Motor neuron (in vitro differentiated cells): ENCODE measurements around the gene NKX1-1. TPM values are rescaled to one million over a fixed set of nuclear protein-coding genes. Genes with fewer than 3 reads are reported as not detected.
"Not testable (repeated sequence)": the region's sequence is repeated elsewhere in the genome, so short reads cannot be mapped to it uniquely, and the experiment has no call there.

ENCODE experiments used
- ATAC-seq, 8 experiments: fragments of 200-7000 bp; cut with Tn5 transposase; replicated peaks in 6 of 8; 2 replicates each; pipeline ENCODE4 v1.8.0; 2021; ENCODE audit warnings: mild to moderate bottlenecking in 8 of 8, moderate library complexity in 8 of 8
- H3K27ac ChIP-seq, 2 donors: fragments of 250-450 bp; sonication (Bioruptor Pico); 2 replicates each; pipeline ENCODE4 v1.9.0; 2021; ENCODE audit warnings: antibody characterized with exemption in 2 of 2, mild to moderate bottlenecking in 2 of 2, moderate library complexity in 1 of 2
- H3K4me1 ChIP-seq, 2 donors: fragments of 250-450 bp; sonication (Bioruptor Pico); replicated peaks in 1 of 2; 2 replicates each; pipeline ENCODE4 v1.6.1; 2021; ENCODE audit warnings: antibody characterized with exemption in 2 of 2, mild to moderate bottlenecking in 2 of 2, moderate library complexity in 1 of 2
- H3K4me3 ChIP-seq, 5 donors: fragments of 250-450 bp; sonication (Bioruptor Pico); 2 replicates each; pipeline ENCODE4 v1.9.0; 2021; ENCODE audit warnings: antibody characterized with exemption in 5 of 5, mild to moderate bottlenecking in 5 of 5, moderate library complexity in 4 of 5
- WGBS, 10 experiments: fragments of 450-650 bp; shearing (Covaris generic); methylation state at CpG; one replicate each; pipeline ENCODE4 v1.0.0; 2022; 5-methylcytosine and 5-hydroxymethylcytosine counted together
- in situ Hi-C, 9 experiments: fragments of 400-800 bp; cut with MboI; loops; one replicate each; pipeline ENCODE4 v1.15.0; 2021; ENCODE audit warnings: low sequenced_read_pairs in 9 of 9, low pct_unique_long_range_greater_than_20kb in 2 of 9; ENCODE audit not compliant: unreplicated experiment in 9 of 9
- total RNA-seq, 8 experiments: library from RNA; unstranded; fragments of 300-600 nt; gene quantifications; 2 replicates each; pipeline versions ENCODE4 v1.2.3 to v1.2.4, GENCODE V29; 2022

Gene NKX1-1
- total RNA-seq, 8 experiments from 2014 or later = 0.11 to 0.47 TPM; not detected in 6

- H3K4me1 ChIP-seq = no peaks in the 10 kb centered on the region
- no peak overlapping the region for H3K4me3 ChIP-seq
- WGBS, 10 experiments = 0 to 90% (median 60%) methylated on average over 1 to 5 of the region's 21 CpGs; no CpG with 5 or more reads in 3 of the 10 experiments
- in situ Hi-C loops = no loop called here
- ATAC-seq = no peak
- H3K27ac ChIP-seq = no peak overlapping the region
Observed at GRCh38 chr4:1445716-1446445, 39.6 kb upstream of the NKX1-1 start.

GRCh38 chr4:1443688-1444172 is 37.5 kb upstream of the NKX1-1 start:
- H3K4me1 ChIP-seq, H3K27ac ChIP-seq, in situ Hi-C loops, H3K4me3 ChIP-seq, ATAC-seq: not testable (repeated sequence)
- 16 to 100% (median 74%) methylated on average over 1 to 4 of the region's 4 CpGs; no CpG with 5 or more reads in 6 of the 10 experiments for WGBS, 10 experiments

- H3K4me1 ChIP-seq = no peaks in the 10 kb centered on the region
- no peak overlapping the region for H3K4me3 ChIP-seq
- no peak for ATAC-seq
- in situ Hi-C loops = no loop called here
- 21 to 73% (median 53%) methylated on average over 2 to 5 of the region's 5 CpGs for WGBS, 10 experiments
- H3K27ac ChIP-seq = no peak overlapping the region
Observed at GRCh38 chr4:1427010-1427409, 20.8 kb upstream of the NKX1-1 start.

DNA sequence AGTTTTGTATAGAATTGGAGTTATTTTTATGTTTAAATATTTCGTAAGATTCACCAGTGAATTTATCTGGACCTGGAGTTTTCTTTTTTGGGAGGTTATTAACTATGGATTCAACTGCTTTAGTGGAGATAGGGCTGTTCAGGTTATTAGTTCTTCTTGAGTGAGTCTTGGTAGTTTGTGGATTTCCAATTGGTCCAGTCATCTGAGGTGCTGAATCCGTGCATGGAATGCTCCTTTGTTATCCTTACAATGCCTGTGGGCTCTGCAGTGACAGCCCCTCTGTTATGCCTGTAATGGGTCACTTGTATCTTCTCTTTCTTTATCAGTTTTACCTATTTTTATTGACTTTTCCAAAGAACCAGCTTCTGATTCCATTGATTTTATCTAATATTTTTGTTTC is 15.4 kb upstream of the NKX1-1 start:
- no peak overlapping the region for H3K4me3 ChIP-seq
- no peak for ATAC-seq
- H3K27ac ChIP-seq = no peak overlapping the region
- WGBS, 10 experiments = 0 to 44% (median 8%) methylated on average over 1 to 2 of the region's 2 CpGs; no CpG with 5 or more reads in 1 of the 10 experiments
- H3K4me1 ChIP-seq = no peaks in the 10 kb centered on the region
- in situ Hi-C loops = no loop called here

- Histone ChIP-seq H3K4me1 (no peaks in the 10 kb centered on the region), H3K4me3 (no peak overlapping the region), H3K27ac (no peak overlapping the region)
- in situ Hi-C loops = no loop called here
- WGBS, 10 experiments = 50 to 100% (median 78%) methylated on average over 1 to 9 of the region's 13 CpGs; no CpG with 5 or more reads in 3 of the 10 experiments
- ATAC-seq = no peak
Observed at GRCh38 chr4:1419708-1420107, 13.5 kb upstream of the NKX1-1 start.

- Histone ChIP-seq H3K27ac (no peak overlapping the region), H3K4me1 (no peaks in the 10 kb centered on the region), H3K4me3 (no peak overlapping the region)
- in situ Hi-C loops = no loop called here
- no peak for ATAC-seq
- 0 to 72% (median 28%) methylated on average over 1 to 8 of the region's 17 CpGs; no CpG with 5 or more reads in 2 of the 10 experiments for WGBS, 10 experiments
Observed at GRCh38 chr4:1418494-1419285, 12.4 kb upstream of the NKX1-1 start.

GRCh38 chr4:1417522-1418390 is 11.5 kb upstream of the NKX1-1 start:
- Histone ChIP-seq H3K27ac (no peak overlapping the region), H3K4me3 (no peak overlapping the region), H3K4me1 (no peaks in the 10 kb centered on the region)
- in situ Hi-C loops = no loop called here
- ATAC-seq = no peak
- 33 to 100% (median 74%) methylated on average over 1 to 33 of the region's 33 CpGs; no CpG with 5 or more reads in 1 of the 10 experiments for WGBS, 10 experiments

GRCh38 chr4:1416948-1417260 is 10.7 kb upstream of the NKX1-1 start:
- ATAC-seq = no peak

GRCh38 chr4:1416051-1416947 is 10.1 kb upstream of the NKX1-1 start:
- in situ Hi-C loops = no loop called here
- Histone ChIP-seq H3K4me1 (no peaks in the 10 kb centered on the region), H3K4me3 (no peak overlapping the region), H3K27ac (no peak overlapping the region)
- no peak for ATAC-seq
- WGBS, 10 experiments = 7 to 78% (median 60%) methylated on average over 1 to 5 of the region's 27 CpGs; no CpG with 5 or more reads in 5 of the 10 experiments

More at GRCh38 chr4:1416948-1417260, 10.7 kb upstream of the NKX1-1 start:
- 63 to 100% methylated on average over 1 to 2 of the region's 7 CpGs; no CpG with 5 or more reads in 8 of the 10 experiments for WGBS, 10 experiments
- no peak overlapping the region for H3K27ac ChIP-seq
- H3K4me3 ChIP-seq = no peak overlapping the region
- no peaks in the 10 kb centered on the region for H3K4me1 ChIP-seq
- in situ Hi-C loops = no loop called here

GRCh38 chr4:1415681-1415981 is 9.4 kb upstream of the NKX1-1 start:
- no peak overlapping the region for H3K4me3 ChIP-seq
- in situ Hi-C loops = no loop called here
- no peak overlapping the region for H3K27ac ChIP-seq
- no peak for ATAC-seq
- 57 to 83% (median 60%) methylated on average over 1 to 9 of the region's 13 CpGs; no CpG with 5 or more reads in 5 of the 10 experiments for WGBS, 10 experiments
- no peaks in the 10 kb centered on the region for H3K4me1 ChIP-seq

GRCh38 chr4:1414831-1415680 is 8.8 kb upstream of the NKX1-1 start:
- in situ Hi-C loops = no loop called here
- Histone ChIP-seq H3K27ac (no peak overlapping the region), H3K4me1 (no peaks in the 10 kb centered on the region), H3K4me3 (no peak overlapping the region)
- 0 to 77% (median 61%) methylated on average over 1 to 9 of the region's 75 CpGs; no CpG with 5 or more reads in 6 of the 10 experiments for WGBS, 10 experiments
- ATAC-seq = no peak
